ENCODE measurements around the gene CT55. TPM values are rescaled to one million over a fixed set of nuclear protein-coding genes. Genes with fewer than 3 reads are reported as not detected.
A peak's percentile ranks its signal among the peaks of the same experiment; 100 is the strongest.

The CT55 gene
- total RNA-seq, 2 donors from 2014 or later: 0.24 TPM; not detected in 1

DNA sequence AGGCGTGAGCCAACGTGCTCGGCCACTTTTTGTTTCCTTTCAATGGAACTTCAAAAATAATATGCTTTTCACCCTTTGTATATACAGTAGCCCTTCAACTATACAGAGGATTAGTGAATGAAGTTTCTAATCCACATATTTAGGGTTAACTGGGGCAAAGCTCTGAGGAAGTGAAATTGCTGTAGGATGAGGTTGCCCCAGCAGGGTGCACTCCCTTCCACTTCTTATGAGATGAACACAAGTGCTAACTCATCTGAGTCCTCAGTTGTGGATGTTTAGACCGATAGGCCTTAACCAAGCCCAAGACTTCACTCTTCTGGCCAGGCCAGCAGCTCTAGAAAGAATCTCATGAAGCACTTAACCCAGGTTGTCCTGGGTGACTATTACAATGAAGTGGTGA, 29.1 kb upstream of the CT55 start:
- Mint-ChIP-seq H3K9me3 (peaks cover 69% of the 10 kb centered on the region), H3K4me1 (no peaks in the 10 kb centered on the region), H3K4me3 (no peak overlapping the region), H3K36me3 (ENCODE audit: low read depth) (no peaks in the 10 kb centered on the region), H3K27ac (no peak overlapping the region), H3K27me3 (ENCODE audit: insufficient read depth) (peaks cover 2% of the 10 kb centered on the region)
- no peaks in the 10 kb centered on the region for H3K4me1 ChIP-seq (ENCODE audit: control insufficient read depth, insufficient read depth, low read length)
- DNase-seq: no peak
- WGBS, 2 experiments (ENCODE audit: insufficient coverage in 1 of 2, insufficient read length in 1 of 2): 96% methylated on average over 4 of the region's 4 CpGs; no CpG with 5 or more reads in 1 of the 2 experiments
- H3K27ac ChIP-seq (ENCODE audit: low read depth, low read length): no peak overlapping the region
- no peaks in the 10 kb centered on the region for H3K9me3 ChIP-seq (ENCODE audit: control insufficient read depth, low read length)
- no peak overlapping the region for H3K9ac ChIP-seq (ENCODE audit: extremely low read depth, low read length, poor library complexity, severe bottlenecking)
- no peak overlapping the region for H3K4me3 ChIP-seq (ENCODE audit: low read length)
- no peaks in the 10 kb centered on the region for H3K36me3 ChIP-seq (ENCODE audit: control insufficient read depth, insufficient read depth, low read length)
- TF ChIP-seq, protein P1, sequence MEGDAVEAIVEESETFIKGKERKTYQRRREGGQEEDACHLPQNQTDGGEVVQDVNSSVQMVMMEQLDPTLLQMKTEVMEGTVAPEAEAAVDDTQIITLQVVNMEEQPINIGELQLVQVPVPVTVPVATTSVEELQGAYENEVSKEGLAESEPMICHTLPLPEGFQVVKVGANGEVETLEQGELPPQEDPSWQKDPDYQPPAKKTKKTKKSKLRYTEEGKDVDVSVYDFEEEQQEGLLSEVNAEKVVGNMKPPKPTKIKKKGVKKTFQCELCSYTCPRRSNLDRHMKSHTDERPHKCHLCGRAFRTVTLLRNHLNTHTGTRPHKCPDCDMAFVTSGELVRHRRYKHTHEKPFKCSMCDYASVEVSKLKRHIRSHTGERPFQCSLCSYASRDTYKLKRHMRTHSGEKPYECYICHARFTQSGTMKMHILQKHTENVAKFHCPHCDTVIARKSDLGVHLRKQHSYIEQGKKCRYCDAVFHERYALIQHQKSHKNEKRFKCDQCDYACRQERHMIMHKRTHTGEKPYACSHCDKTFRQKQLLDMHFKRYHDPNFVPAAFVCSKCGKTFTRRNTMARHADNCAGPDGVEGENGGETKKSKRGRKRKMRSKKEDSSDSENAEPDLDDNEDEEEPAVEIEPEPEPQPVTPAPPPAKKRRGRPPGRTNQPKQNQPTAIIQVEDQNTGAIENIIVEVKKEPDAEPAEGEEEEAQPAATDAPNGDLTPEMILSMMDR (conservative IDR thresholded peaks at IDR 0.05): no peak
- H3K27me3 ChIP-seq (ENCODE audit: control insufficient read depth, insufficient read depth, low read length, poor library complexity, severe bottlenecking): no peaks in the 10 kb centered on the region

- Histone ChIP-seq H3K9me3 (ENCODE audit: control insufficient read depth, low read length) (no peaks in the 10 kb centered on the region), H3K27me3 (ENCODE audit: control insufficient read depth, insufficient read depth, low read length, poor library complexity, severe bottlenecking) (no peaks in the 10 kb centered on the region), H3K9ac (ENCODE audit: extremely low read depth, low read length, poor library complexity, severe bottlenecking) (no peak overlapping the region), H3K27ac (ENCODE audit: low read depth, low read length) (no peak overlapping the region), H3K36me3 (ENCODE audit: control insufficient read depth, insufficient read depth, low read length) (no peaks in the 10 kb centered on the region), H3K4me3 (ENCODE audit: low read length) (no peak overlapping the region), H3K4me1 (ENCODE audit: control insufficient read depth, insufficient read depth, low read length) (no peaks in the 10 kb centered on the region)
- H3K27ac Mint-ChIP-seq: no peak overlapping the region
- DNase-seq: peak; percentile 72
- WGBS, 2 experiments (ENCODE audit: insufficient coverage in 1 of 2, insufficient read length in 1 of 2): 89 to 100% methylated on average over 1 to 16 of the region's 16 CpGs
- peaks cover 2% of the 10 kb centered on the region for H3K27me3 Mint-ChIP-seq (ENCODE audit: insufficient read depth)
- TF ChIP-seq, protein P1 (conservative IDR thresholded peaks at IDR 0.05): no peak
- no peaks in the 10 kb centered on the region for H3K36me3 Mint-ChIP-seq (ENCODE audit: low read depth)
- H3K9me3 Mint-ChIP-seq: peaks cover 67% of the 10 kb centered on the region
- no peaks in the 10 kb centered on the region for H3K4me1 Mint-ChIP-seq
- H3K4me3 Mint-ChIP-seq: no peak overlapping the region
Measured at GRCh38 chrX:135194684-135195083, 23.5 kb upstream of the CT55 start.

GRCh38 chrX:135193740-135194139, 22.5 kb upstream of the CT55 start:
- H3K27ac ChIP-seq (ENCODE audit: low read depth, low read length): no peak overlapping the region
- Mint-ChIP-seq H3K27ac (no peak overlapping the region), H3K27me3 (ENCODE audit: insufficient read depth) (peaks cover 2% of the 10 kb centered on the region), H3K4me3 (no peak overlapping the region), H3K36me3 (ENCODE audit: low read depth) (no peaks in the 10 kb centered on the region), H3K9me3 (peaks cover 69% of the 10 kb centered on the region), H3K4me1 (no peaks in the 10 kb centered on the region)
- TF ChIP-seq, protein P1 (conservative IDR thresholded peaks at IDR 0.05): no peak
- H3K27me3 ChIP-seq (ENCODE audit: control insufficient read depth, insufficient read depth, low read length, poor library complexity, severe bottlenecking): no peaks in the 10 kb centered on the region
- no peak overlapping the region for H3K4me3 ChIP-seq (ENCODE audit: low read length)
- DNase-seq: no peak
- H3K4me1 ChIP-seq (ENCODE audit: control insufficient read depth, insufficient read depth, low read length): no peaks in the 10 kb centered on the region
- no peaks in the 10 kb centered on the region for H3K36me3 ChIP-seq (ENCODE audit: control insufficient read depth, insufficient read depth, low read length)
- H3K9ac ChIP-seq (ENCODE audit: extremely low read depth, low read length, poor library complexity, severe bottlenecking): no peak overlapping the region
- WGBS, 2 experiments (ENCODE audit: insufficient coverage in 1 of 2, insufficient read length in 1 of 2): 88 to 97% methylated on average over 5 to 6 of the region's 6 CpGs
- H3K9me3 ChIP-seq (ENCODE audit: control insufficient read depth, low read length): no peaks in the 10 kb centered on the region

Data from endodermal cell (in vitro differentiated cells).